Breast epithelium (tissue), 3 donors: ENCODE data around the gene ITGA6.

Experiments used
- POLR2A ChIP-seq: fragments of 450-650 bp; IDR thresholded peaks from one replicate; pipeline ENCODE4 v1.6.1; 2016; ENCODE audit warnings: antibody characterized with exemption, mild to moderate bottlenecking, moderate library complexity
- TF ChIP-seq, protein P1 (sequence below), 3 donors: fragments of 450-650 bp; IDR thresholded peaks; one replicate each; pipeline ENCODE4 v1.5.1; 2016 to 2017; ENCODE audit warnings: antibody characterized with exemption in 3 of 3, mild to moderate bottlenecking in 3 of 3, moderate library complexity in 3 of 3

GRCh38 chr2:172394002-172394401 is 33.4 kb upstream of the ITGA6 start:
- no peak for TF ChIP-seq POLR2A
- TF ChIP-seq, protein P1, sequence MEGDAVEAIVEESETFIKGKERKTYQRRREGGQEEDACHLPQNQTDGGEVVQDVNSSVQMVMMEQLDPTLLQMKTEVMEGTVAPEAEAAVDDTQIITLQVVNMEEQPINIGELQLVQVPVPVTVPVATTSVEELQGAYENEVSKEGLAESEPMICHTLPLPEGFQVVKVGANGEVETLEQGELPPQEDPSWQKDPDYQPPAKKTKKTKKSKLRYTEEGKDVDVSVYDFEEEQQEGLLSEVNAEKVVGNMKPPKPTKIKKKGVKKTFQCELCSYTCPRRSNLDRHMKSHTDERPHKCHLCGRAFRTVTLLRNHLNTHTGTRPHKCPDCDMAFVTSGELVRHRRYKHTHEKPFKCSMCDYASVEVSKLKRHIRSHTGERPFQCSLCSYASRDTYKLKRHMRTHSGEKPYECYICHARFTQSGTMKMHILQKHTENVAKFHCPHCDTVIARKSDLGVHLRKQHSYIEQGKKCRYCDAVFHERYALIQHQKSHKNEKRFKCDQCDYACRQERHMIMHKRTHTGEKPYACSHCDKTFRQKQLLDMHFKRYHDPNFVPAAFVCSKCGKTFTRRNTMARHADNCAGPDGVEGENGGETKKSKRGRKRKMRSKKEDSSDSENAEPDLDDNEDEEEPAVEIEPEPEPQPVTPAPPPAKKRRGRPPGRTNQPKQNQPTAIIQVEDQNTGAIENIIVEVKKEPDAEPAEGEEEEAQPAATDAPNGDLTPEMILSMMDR (IDR thresholded peaks at IDR 0.05) = no peak
